Measurements from ENCODE around the gene CPNE7. TPM values are rescaled to one million over a fixed set of nuclear protein-coding genes. Genes with fewer than 3 reads are reported as not detected.

The CPNE7 gene
- 1 to 10 TPM in 2 of 3 donors, not detected in 1; 1.9 to 5.1 TPM for polyA plus RNA-seq

DNA sequence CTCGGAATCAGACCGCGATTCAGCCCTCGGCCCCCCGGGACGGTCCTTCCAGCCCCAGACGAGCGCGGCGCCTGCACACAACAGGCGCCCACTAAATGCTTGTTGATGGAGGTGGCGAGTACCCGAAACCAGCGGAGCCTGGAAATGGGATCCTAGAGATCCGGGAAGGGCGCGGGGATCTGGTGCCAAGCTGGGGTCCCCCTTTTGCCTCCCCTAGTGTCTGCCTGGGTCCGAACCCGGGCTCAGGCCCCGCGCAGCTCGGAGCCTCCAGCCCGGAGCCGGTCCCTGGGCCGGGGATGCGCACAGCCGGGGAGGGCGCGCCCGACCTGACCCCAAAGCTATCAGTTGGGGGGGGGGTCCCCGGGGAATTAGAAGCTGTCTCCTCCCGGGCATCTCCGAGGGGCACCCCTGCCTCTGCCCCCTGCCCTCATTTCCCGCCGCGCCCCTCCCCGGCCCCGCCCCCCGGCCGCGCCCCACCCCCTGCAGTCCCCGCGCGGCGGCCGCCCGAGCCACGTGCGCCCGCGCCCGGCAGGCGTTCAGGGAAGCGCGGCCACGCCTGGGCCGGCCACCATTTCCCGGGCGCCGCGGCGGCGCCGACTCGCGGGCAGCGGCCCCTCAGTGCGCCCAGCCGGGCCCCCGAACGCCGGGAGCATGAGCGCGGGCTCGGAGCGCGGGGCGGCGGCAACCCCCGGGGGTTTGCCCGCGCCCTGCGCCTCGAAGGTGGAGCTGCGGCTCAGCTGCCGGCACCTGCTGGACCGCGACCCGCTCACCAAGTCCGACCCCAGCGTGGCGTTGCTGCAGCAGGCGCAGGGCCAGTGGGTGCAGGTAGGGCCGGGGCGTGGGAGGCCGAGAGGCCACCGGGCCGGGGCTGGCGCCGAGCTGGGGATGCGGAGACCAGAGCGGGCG lies at the start of gene CPNE7:
Gene CPNE7 (plus strand): TSS at position 512 of the 906 bp plus-strand sequence. CDS start 140 bp downstream, at position 652.
- Mint-ChIP-seq H3K4me3 (peak within 1 kb of the TSS; percentile 15 to 73 (median 58)), H3K36me3 (no peaks in the 10 kb centered on the region), H3K9me3 (no peaks in the 10 kb centered on the region), H3K4me1 (peaks cover 4 to 9% of the 10 kb centered on the region in 2 donors), H3K27me3 (ENCODE audit: low read depth in 3 of 3) (peaks cover 8 to 9% (median 9%) of the 10 kb centered on the region in 3 donors), H3K27ac (no peak within 1 kb of the TSS)
- DNase-seq, result no peak

DNA sequence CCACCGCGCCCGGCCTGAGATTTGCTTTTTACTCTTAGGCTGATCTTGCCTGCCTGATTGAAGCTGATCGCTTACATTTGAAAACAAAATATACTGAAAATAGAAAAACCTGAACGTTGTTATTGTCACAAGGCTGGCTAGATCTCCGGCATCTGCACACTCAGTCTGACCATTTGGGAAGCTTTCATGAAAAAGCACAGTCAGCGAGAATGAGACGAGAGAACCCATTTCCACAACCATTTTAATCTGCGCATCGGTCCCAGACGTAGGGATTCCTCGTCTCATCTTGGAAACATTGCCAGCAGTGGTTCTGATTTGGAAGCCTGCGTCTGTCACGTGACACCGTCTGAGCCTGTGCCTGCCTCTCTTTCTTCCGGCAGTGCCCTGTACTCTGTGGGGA lies 46.5 kb upstream of the CPNE7 start:
- peaks cover 0 to 3% (median 0%) of the 10 kb centered on the region in 3 donors for H3K27me3 Mint-ChIP-seq (ENCODE audit: low read depth in 3 of 3)
- H3K27ac Mint-ChIP-seq, result no peak overlapping the region
- H3K4me1 Mint-ChIP-seq, result peaks cover 3% of the 10 kb centered on the region in 2 donors
- no peaks in the 10 kb centered on the region for H3K9me3 Mint-ChIP-seq
- H3K36me3 Mint-ChIP-seq, result peaks cover 5 to 35% (median 16%) of the 10 kb centered on the region in 3 donors
- H3K4me3 Mint-ChIP-seq, result no peak overlapping the region
- no peak for DNase-seq

DNA sequence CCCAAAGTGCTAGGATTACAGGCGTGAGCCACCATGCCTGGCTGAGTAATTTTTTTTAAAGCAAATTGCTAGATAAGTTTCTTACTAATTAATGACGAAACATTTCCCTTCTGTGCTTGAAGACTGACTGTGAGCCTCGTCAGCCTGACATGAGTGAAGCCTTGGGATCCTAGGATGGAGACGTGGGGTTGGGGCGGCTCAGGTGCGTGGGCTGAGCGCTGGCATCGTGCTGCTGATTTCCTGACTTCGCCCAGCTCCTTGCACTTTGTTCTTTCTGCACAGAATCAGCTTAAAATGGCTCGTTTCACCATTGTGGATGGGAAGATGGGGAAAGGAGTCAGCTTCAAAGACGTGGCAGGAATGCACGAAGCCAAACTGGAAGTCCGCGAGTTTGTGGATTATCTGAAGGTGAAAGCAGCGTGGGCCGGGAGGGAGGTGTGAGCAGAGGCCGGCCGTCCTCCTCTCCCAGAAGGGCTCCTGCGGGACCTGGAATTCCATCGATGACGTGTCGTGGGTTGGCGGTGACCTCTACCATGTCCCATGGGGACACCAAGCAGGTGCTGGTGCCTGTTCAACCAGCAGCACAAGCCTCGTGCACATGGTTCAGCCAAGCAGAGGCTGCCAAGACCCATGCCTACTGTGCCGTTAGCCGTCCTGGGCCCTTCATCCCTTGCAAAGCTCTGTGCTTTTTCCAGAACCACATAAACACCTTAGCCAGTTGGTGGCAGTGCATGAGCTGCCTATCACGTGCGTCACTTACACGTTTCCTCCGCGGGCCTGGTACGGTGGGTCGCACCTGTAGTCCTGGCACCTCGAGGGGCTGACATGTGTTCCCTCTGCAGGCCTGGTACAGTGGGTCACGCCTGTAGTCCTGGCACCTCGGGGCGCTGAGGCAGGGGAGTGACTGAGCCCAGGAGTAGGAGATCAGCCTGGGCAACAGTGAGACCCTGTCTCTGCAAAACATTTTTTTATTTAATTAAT lies 44.9 kb upstream of the CPNE7 start:
- Mint-ChIP-seq H3K9me3 (no peaks in the 10 kb centered on the region), H3K4me1 (peaks cover 17% of the 10 kb centered on the region in 2 donors), H3K36me3 (peaks cover 5 to 41% (median 17%) of the 10 kb centered on the region in 3 donors), H3K27ac (no peak overlapping the region), H3K27me3 (ENCODE audit: low read depth in 3 of 3) (peaks cover 0 to 3% (median 0%) of the 10 kb centered on the region in 3 donors), H3K4me3 (no peak overlapping the region)
- DNase-seq, result no peak

DNA sequence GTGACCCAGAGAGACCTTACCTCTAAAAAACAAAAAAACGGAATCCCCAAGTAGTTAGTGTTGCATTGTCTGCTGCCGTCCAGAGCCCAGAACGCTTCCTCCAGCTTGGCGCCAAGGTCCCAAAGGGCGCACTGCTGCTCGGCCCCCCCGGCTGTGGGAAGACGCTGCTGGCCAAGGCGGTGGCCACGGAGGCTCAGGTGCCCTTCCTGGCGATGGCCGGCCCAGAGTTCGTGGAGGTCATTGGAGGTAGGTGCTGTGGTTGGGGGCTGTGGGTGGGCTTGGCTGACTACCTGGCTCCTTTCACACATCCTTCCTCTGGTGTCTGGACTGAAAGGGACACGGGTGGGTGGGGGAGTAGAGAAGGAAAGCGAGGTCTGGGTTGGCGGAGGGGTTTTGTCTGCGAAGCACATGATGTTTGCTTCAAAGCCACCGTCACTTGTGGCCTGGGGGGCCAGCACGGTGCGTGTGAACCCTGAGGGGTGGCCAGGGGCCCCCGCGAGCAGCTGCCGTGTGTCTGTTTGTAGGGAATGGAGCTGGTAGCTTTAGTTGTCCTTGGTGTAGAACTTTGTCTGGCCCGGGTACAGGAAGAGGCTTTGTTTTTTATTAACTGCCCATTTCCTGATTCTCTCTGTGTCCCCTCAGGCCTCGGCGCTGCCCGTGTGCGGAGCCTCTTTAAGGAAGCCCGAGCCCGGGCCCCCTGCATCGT lies 43.6 kb upstream of the CPNE7 start:
- H3K4me1 Mint-ChIP-seq, result peaks cover 17 to 19% of the 10 kb centered on the region in 2 donors
- H3K27me3 Mint-ChIP-seq (ENCODE audit: low read depth in 3 of 3), result peaks cover 0 to 3% (median under 1%) of the 10 kb centered on the region in 3 donors
- no peaks in the 10 kb centered on the region for H3K9me3 Mint-ChIP-seq
- H3K4me3 Mint-ChIP-seq, result no peak overlapping the region
- DNase-seq, result no peak
- H3K36me3 Mint-ChIP-seq, result peaks cover 3 to 33% (median 15%) of the 10 kb centered on the region in 3 donors
- no peak overlapping the region for H3K27ac Mint-ChIP-seq

DNA sequence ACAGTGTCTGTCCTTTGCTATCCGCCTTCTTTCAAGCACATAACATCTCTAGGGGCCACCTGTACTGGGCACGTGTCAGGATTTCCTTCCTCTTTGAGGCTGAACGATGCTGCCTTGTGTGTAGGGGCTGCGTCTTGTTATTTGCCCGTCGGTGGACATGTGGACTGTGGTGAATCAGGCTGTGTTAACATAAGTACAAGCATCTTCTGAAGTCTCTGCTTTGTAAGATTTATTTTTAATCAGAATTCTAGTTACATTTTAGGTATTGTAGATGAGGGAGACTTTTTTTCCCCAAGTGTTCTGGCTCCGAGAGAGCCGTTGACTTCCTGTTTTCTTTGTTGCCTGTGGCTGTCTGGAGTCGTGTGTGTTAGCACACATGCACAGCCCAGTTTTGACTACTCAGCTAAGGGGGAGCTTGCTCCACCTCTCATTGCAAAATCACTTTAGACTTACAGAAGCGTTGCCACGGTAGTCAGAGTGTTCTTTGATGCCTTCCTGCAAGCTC lies 41.3 kb upstream of the CPNE7 start:
- H3K9me3 Mint-ChIP-seq, result no peaks in the 10 kb centered on the region
- DNase-seq, result peak in 2 of 3 donors; percentile 19 to 22
- H3K36me3 Mint-ChIP-seq, result peaks cover 0 to 23% (median 9%) of the 10 kb centered on the region in 3 donors
- H3K4me3 Mint-ChIP-seq, result peak overlapping the region in 4 of 5 donors; percentile 19 to 53 (median 32)
- peaks cover 17 to 19% of the 10 kb centered on the region in 2 donors for H3K4me1 Mint-ChIP-seq
- H3K27ac Mint-ChIP-seq, result peak overlapping the region; percentile 43 to 88 (median 61)
- peaks cover 0 to 3% (median 3%) of the 10 kb centered on the region in 3 donors for H3K27me3 Mint-ChIP-seq (ENCODE audit: low read depth in 3 of 3)

DNA sequence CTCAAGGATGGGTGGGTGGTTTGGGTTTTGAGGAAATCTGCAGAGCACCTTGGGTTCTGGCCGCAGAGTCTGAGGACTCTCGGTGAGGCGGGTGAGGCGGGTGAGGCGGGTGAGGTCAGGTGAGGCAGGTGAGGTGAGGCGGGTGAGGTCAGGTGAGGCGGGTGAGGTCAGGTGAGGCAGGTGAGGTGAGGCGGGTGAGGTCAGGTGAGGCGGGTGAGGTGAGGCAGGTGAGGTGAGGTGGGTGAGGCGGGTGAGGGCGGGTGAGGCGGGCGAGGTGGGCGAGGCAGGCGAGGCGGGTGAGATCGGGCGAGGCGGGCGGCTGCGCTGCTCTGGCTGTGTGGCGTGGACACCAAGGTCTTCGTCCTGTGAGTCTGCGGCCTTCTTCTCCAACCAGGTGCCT lies 39.2 kb upstream of the CPNE7 start:
- DNase-seq, result no peak
- Mint-ChIP-seq H3K4me3 (no peak overlapping the region), H3K4me1 (peaks cover 17 to 19% of the 10 kb centered on the region in 2 donors), H3K27me3 (ENCODE audit: low read depth in 3 of 3) (peaks cover 0 to 5% (median 3%) of the 10 kb centered on the region in 3 donors), H3K36me3 (peaks cover 6 to 20% (median 7%) of the 10 kb centered on the region in 3 donors), H3K9me3 (no peaks in the 10 kb centered on the region), H3K27ac (no peak overlapping the region)

DNA sequence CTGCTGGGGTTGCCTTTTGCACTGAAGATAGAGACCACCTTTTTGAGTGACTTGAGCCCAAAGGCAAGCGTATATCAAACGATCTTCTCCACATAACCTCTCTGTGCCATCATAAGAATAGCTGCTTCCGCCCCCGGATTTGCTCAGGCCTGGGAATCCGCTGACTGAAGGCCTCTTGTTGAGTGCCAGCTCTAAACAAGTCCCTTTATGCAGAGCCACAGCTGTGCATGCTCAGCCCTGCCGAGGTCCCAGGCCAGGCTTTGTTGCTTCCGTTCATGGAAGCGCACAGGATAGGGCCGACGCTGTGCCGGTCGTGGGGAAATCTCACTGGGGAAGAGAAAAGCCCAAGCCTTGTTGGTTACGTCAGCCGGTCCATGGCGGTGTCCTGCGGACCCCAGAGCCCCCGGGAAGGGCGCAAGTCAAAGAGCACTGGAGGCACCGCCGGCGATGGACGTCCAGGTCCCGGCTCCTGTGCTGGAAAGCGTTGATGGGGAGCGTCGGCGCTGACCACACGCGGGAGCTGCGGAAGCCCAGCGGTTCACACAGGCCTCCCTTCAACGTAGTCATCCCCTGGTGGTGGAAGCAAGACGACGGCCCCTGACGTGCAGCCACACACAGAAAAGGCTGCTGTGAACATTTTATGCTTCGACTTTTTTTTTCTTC lies 38.5 kb upstream of the CPNE7 start:
- H3K9me3 Mint-ChIP-seq, result no peaks in the 10 kb centered on the region
- no peak for DNase-seq
- H3K27me3 Mint-ChIP-seq (ENCODE audit: low read depth in 3 of 3), result peaks cover 0 to 5% (median 3%) of the 10 kb centered on the region in 3 donors
- H3K4me3 Mint-ChIP-seq, result no peak overlapping the region
- peaks cover 6 to 20% (median 7%) of the 10 kb centered on the region in 3 donors for H3K36me3 Mint-ChIP-seq
- no peak overlapping the region for H3K27ac Mint-ChIP-seq
- peaks cover 17 to 19% of the 10 kb centered on the region in 2 donors for H3K4me1 Mint-ChIP-seq

DNA sequence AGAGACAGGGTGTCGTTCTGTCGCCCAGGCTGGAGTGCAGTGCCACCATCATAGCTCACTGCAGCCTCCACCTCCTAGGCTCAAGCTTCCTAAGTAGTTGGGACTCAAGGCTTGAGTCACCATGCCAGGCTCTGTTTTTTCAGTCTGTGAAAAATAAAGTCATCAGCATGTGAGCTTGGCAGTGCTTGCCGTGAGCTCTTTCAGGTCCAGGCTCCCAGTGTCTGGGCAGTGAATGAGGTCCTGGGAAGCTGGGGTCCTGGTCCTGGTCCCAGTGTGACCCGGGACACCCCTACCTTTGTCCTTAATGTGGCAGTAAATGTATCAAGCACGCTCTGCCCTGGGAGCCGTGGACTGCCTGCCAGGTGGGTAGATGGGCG lies 38.0 kb upstream of the CPNE7 start:
- peaks cover 17 to 19% of the 10 kb centered on the region in 2 donors for H3K4me1 Mint-ChIP-seq
- DNase-seq, result no peak
- peaks cover 0 to 5% (median 3%) of the 10 kb centered on the region in 3 donors for H3K27me3 Mint-ChIP-seq (ENCODE audit: low read depth in 3 of 3)
- H3K9me3 Mint-ChIP-seq, result no peaks in the 10 kb centered on the region
- no peak overlapping the region for H3K27ac Mint-ChIP-seq
- H3K4me3 Mint-ChIP-seq, result no peak overlapping the region
- H3K36me3 Mint-ChIP-seq, result peaks cover 6 to 23% (median 7%) of the 10 kb centered on the region in 3 donors

DNA sequence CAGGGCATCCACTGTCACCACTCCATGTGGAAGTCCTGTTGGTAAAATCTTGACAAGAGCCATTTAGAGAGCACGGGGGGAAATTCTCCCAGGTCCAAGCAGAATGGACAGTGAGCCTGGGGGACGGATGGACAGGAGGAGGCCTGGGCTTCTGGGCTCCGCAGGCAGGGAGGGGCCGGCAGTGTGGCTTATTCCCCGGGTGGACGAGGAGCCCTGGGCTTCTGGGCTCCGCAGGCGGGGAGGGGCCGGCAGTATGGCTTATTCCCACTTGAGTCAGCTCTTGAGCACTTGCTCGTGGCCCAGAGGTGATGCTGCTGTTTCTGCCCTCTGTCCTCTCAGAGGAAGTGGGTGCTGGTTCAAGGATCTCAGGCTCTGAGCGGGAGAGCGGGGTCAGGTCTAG lies 37.3 kb upstream of the CPNE7 start:
- Mint-ChIP-seq H3K27ac (no peak overlapping the region), H3K4me3 (no peak overlapping the region), H3K9me3 (no peaks in the 10 kb centered on the region), H3K36me3 (peaks cover 6 to 24% (median 7%) of the 10 kb centered on the region in 3 donors), H3K27me3 (ENCODE audit: low read depth in 3 of 3) (peaks cover 0 to 5% (median 3%) of the 10 kb centered on the region in 3 donors), H3K4me1 (peaks cover 17 to 19% of the 10 kb centered on the region in 2 donors)
- DNase-seq, result no peak

DNA sequence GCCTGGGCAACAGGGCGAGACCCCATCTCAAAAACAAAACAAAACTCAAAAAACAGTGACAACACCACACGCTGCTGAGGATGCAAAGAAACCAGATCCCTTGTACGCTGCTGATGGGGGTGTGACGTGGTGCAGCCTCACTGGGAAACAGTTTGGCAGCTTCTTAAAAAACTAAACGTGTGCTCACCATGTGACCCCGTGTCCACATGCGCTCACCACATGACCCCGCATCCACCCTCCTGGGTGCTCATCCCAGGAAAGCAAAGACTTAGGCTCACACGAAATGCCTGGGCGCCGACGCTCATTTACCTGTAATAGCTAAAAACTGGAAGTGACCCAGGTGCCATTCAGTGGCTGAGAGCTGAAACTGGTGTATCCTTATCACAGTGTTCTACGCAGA lies 35.0 kb upstream of the CPNE7 start:
- no peak overlapping the region for H3K27ac Mint-ChIP-seq

DNA sequence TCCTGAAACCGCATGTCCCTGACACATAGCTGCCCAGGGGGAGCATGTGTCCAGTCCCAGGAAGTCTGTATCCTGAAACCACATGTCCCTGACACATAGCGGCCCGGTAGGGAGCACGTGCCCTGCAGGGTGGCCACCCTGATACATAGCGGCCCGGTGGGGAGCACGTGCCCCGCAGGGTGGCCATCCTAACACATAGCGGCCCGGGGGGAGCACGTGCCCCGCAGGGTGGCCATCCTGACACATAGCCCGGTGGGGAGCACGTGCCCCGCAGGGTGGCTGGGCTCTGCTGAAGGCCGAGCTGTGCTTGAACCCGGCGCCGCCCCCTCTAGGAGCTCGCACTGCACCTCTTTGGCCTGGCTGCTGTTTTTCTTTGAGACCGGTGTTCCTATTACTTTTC lies 33.8 kb upstream of the CPNE7 start:
- H3K36me3 Mint-ChIP-seq, result peaks cover 0 to 8% (median 6%) of the 10 kb centered on the region in 3 donors
- peaks cover 0 to 5% (median 0%) of the 10 kb centered on the region in 3 donors for H3K27me3 Mint-ChIP-seq (ENCODE audit: low read depth in 3 of 3)
- H3K4me3 Mint-ChIP-seq, result no peak overlapping the region
- DNase-seq, result no peak
- no peak overlapping the region for H3K27ac Mint-ChIP-seq
- no peaks in the 10 kb centered on the region for H3K9me3 Mint-ChIP-seq
- H3K4me1 Mint-ChIP-seq, result peaks cover 0 to 1% of the 10 kb centered on the region in 2 donors

More for the DNA sequence above, 35.0 kb upstream of the CPNE7 start:
- Mint-ChIP-seq H3K36me3 (peaks cover 0 to 8% (median 6%) of the 10 kb centered on the region in 3 donors), H3K4me3 (no peak overlapping the region), H3K9me3 (no peaks in the 10 kb centered on the region), H3K4me1 (peaks cover 0 to 2% of the 10 kb centered on the region in 2 donors), H3K27me3 (ENCODE audit: low read depth in 3 of 3) (peaks cover 0 to 5% (median 0%) of the 10 kb centered on the region in 3 donors)
- DNase-seq, result no peak

DNA sequence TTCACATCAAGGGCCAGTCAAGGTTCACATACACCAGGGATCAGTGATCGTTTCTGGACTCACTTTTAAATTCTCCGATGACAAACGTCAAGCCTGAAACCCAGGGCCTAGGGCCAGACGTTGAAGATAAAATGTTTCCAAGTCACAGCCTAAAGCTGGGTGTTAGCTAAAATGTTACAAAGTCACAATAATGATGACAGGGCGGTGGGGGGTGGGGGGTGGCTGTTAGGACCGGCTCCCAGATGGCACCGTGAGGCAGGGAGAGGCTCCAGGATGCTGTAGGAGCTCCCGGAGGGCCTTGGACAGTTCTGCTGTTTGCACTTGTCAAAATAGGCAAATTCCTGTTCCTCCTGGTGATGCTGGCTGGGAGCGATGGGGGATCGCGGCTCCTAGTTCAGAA lies 31.4 kb upstream of the CPNE7 start:
- H3K27me3 Mint-ChIP-seq (ENCODE audit: low read depth in 3 of 3), result peaks cover 0 to 1% (median 0%) of the 10 kb centered on the region in 3 donors
- no peak for DNase-seq
- no peak overlapping the region for H3K27ac Mint-ChIP-seq
- H3K4me3 Mint-ChIP-seq, result no peak overlapping the region
- H3K36me3 Mint-ChIP-seq, result peaks cover 0 to 21% (median 9%) of the 10 kb centered on the region in 3 donors
- H3K4me1 Mint-ChIP-seq, result no peaks in the 10 kb centered on the region
- H3K9me3 Mint-ChIP-seq, result no peaks in the 10 kb centered on the region

All from immature natural killer cell (primary cell).